GOT3 (cell line): ENCODE measurements around the gene ZNF208.
"Not testable (repeated sequence)": the region's sequence is repeated elsewhere in the genome, so short reads cannot be mapped to it uniquely, and the experiment has no call there.

Experiments
- DNase-seq: peaks from one replicate; lab custom pipeline; 2025; ENCODE audit warnings: mixed read lengths; lab: John Stamatoyannopoulos, UW

The ZNF208 gene

DNA sequence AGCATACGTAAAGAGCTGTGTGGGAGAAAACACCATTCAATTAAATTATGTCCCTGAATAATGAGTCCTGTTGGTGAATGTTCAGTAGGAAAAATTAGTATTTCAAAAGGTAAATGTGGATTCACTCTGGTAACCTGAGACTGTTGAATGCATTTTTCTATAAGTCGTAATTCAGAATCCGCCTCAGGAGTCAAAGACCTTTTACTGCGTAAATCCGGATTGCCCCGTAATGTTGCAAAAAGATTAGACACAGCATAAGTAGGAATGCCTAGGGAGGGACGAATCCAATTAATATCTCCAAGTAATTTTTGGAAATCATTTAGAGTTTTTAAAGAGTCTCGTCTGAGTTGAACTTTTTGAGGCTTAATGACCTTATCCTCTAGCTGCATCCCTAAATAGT, 126.0 kb downstream of the ZNF208 start:
- DNase-seq: not testable (repeated sequence)

- no peak for DNase-seq
Observed at GRCh38 chr19:21883516-21883915, 127.2 kb downstream of the ZNF208 start.
